Mucosa of descending colon (tissue), 3 donors: ENCODE results near the gene H6PD. TPM values are rescaled to one million over a fixed set of nuclear protein-coding genes. Genes with fewer than 3 reads are reported as not detected.

Experiments used
- ATAC-seq: fragments of 200-7000 bp; cut with Tn5 transposase; one replicate; pipeline ENCODE4 v1.9.1; 2020; ENCODE audit warnings: mild to moderate bottlenecking, moderate library complexity
- DNase-seq, 3 donors: peaks; one replicate each; pipeline ENCODE4 v3.0.0-alpha.2; 2020
- H3K36me3 ChIP-seq: fragments of 200-600 bp; one replicate; pipeline ENCODE4 v1.8.0; 2021; ENCODE audit warnings: low read depth, mild to moderate bottlenecking
- H3K4me1 ChIP-seq: fragments of 200-600 bp; one replicate; pipeline ENCODE4 v1.8.0; 2021; ENCODE audit warnings: low read depth, mild to moderate bottlenecking
- H3K4me3 ChIP-seq: fragments of 200-600 bp; one replicate; pipeline ENCODE4 v1.8.0; 2021; ENCODE audit warnings: mild to moderate bottlenecking
- H3K9me3 ChIP-seq: fragments of 200-600 bp; one replicate; pipeline ENCODE4 v1.8.0; 2021; ENCODE audit warnings: mild to moderate bottlenecking
- CTCF ChIP-seq: fragments of 200-600 bp; IDR thresholded peaks from one replicate; pipeline ENCODE4 v1.8.0; 2022; ENCODE audit warnings: antibody characterized with exemption, mild to moderate bottlenecking
- intact Hi-C, 2 donors: fragments of 100-400 bp; cut with DNase I in 1 of 2; cut with micrococcal nuclease in 1 of 2; formaldehyde crosslinking; loops; one replicate each; pipeline versions ENCODE4 v1.11.0 to v1.11.1; 2022; cut with DNase I, micrococcal nuclease
- total RNA-seq, 3 donors: library from RNA; stranded (reverse); fragmentation: NEBNext Ultra II Directional in 2 of 3; extraction: Animal tissue kit (Norgen Biotek cat#: 25700) in 2 of 3; gene quantifications; one replicate each; pipeline versions ENCODE4 v1.2.1 to v1.2.4, GENCODE V29; 2021 to 2023
- donor health status: DM: no; HTN: no; CAD: no; lungs with moderate emphysema.
- donor health status: DM: no; HTN: no; CAD: no.
- donor health status: DM: no; HTN: yes; CAD: no.

The H6PD gene
- total RNA-seq, 3 donors from 2014 or later, result 27.6 to 35.3 (median 31.9) TPM

DNA sequence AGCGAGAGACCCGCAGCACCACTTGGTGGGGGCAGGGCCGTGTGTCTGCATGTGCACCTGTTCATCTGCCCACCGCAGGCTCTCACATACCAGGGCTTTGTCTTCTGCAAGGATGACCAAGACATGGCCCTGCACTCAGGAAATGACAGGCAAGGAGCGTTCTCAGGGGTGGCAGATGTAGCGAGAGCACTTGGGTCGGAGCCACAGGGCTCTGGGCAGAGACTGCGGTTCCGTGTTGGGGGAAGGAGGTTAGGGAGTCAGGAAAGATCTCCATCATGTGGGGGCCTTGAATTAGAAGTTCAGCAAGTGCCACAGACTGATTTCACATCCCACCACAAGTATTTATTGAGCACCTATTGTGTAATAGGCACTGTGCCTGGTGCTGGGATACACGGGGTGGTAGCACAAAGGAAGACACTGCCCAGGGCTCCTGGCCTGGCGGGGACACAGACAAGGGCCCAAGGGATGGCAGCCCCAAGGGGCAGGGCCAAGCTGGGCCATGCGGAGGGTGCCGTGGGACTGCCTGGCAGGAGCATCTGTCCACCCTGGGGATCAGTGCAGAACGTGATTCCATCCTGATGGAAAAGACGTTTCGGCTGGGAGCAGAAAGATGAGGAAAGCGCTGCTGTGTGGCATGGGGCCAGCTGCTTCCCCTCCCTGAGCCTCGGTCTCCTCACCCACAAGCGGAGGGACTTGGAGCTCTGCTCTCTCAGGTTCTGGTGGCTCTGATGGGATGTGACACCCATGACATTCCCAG, 46.7 kb downstream of the H6PD start:
- H3K4me1 ChIP-seq, result peaks cover 20% of the 10 kb centered on the region
- intact Hi-C loops, result loop anchor here (10.0 kb wide), 2 partner anchors 174 to 204 kb away; no protein-coding TSS in a partner anchor
- no peaks in the 10 kb centered on the region for H3K36me3 ChIP-seq
- no peak for ATAC-seq
- no peaks in the 10 kb centered on the region for H3K9me3 ChIP-seq
- DNase-seq, result peak in 2 of 3 donors; percentile 40 to 46
- no peak for TF ChIP-seq CTCF
- H3K4me3 ChIP-seq, result no peak overlapping the region

- intact Hi-C loops, result loop anchor here (10.0 kb wide), 2 partner anchors 173 to 203 kb away; no protein-coding TSS in a partner anchor
- TF ChIP-seq CTCF, result no peak
- no peaks in the 10 kb centered on the region for H3K9me3 ChIP-seq
- H3K36me3 ChIP-seq, result no peaks in the 10 kb centered on the region
- ATAC-seq (no peak), DNase-seq (peak in 2 of 3 donors; percentile 39 to 53)
- H3K4me3 ChIP-seq, result no peak overlapping the region
- H3K4me1 ChIP-seq, result peaks cover 20% of the 10 kb centered on the region
These were observed 47.5 kb downstream of the H6PD start for GRCh38 chr1:9281908-9282695.

GRCh38 chr1:9282696-9282955, 48.1 kb downstream of the H6PD start:
- intact Hi-C loops, result loop anchor here (10.0 kb wide), 2 partner anchors 172 to 202 kb away; no protein-coding TSS in a partner anchor
- ATAC-seq, result no peak
- Histone ChIP-seq H3K4me3 (no peak overlapping the region), H3K36me3 (no peaks in the 10 kb centered on the region), H3K9me3 (peaks cover under 1% of the 10 kb centered on the region), H3K4me1 (peaks cover 20% of the 10 kb centered on the region)
- peak in 2 of 3 donors; percentile 27 to 29 for DNase-seq
- no peak for TF ChIP-seq CTCF

DNA sequence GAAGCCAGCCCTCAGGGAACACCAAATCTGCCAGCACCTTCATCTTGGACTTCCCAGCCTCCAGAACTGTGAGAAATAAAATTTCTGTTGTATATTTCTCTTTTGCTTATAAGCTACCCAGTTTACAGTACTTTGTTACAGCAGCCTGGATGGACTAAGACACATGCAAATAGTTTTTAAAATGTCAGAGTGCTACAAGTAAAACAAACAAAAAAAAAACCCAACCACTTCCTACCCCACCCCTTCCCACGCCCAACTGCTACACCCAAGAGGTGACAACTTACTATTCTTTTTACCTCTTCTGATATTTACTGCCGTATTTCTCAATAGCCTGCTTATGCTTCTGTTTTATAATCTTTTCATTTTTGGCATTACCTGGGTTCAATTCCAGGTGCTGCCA, 49.5 kb downstream of the H6PD start:
- TF ChIP-seq CTCF, result no peak
- H3K4me1 ChIP-seq, result peaks cover 20% of the 10 kb centered on the region
- DNase-seq (peak in 2 of 3 donors; percentile 22 to 44), ATAC-seq (peak; percentile 42)
- intact Hi-C loops, result loop anchor here (10.0 kb wide), 2 partner anchors 171 to 201 kb away; no protein-coding TSS in a partner anchor
- no peak overlapping the region for H3K4me3 ChIP-seq
- peaks cover 14% of the 10 kb centered on the region for H3K9me3 ChIP-seq
- no peaks in the 10 kb centered on the region for H3K36me3 ChIP-seq

DNA sequence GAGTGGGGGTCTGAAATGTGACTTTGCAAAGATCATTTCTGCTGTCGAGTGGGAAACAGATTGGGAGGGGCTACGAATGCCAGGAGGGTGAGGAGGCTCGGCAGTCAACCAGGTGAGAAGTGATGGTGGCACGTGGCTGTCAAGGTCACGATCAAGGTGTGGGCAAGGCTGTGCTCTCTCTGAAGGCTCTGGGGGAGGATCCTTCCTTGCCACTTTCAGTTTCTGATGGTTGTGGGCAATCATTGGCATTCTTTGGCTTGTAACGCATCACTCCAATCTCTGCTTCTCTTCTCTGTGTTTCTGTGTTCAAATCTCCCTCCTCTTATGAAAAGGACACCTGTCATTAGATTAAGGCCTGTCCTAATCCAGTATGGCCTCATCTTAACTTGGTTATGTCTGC, 52.0 kb downstream of the H6PD start:
- TF ChIP-seq CTCF, result no peak
- peaks cover 9% of the 10 kb centered on the region for H3K4me1 ChIP-seq
- intact Hi-C loops, result loop anchor here (10.0 kb wide), 2 partner anchors 168 to 198 kb away; no protein-coding TSS in a partner anchor
- peak in 1 of 3 donors; percentile 36 for DNase-seq
- peaks cover 14% of the 10 kb centered on the region for H3K9me3 ChIP-seq
- peak; percentile 32 for ATAC-seq
- H3K36me3 ChIP-seq, result no peaks in the 10 kb centered on the region
- no peak overlapping the region for H3K4me3 ChIP-seq
